GM18861 (cell line): ENCODE data around the gene MOXD1.
A peak's percentile ranks its signal among the peaks of the same experiment; 100 is the strongest.
"Not testable (repeated sequence)": the region's sequence is repeated elsewhere in the genome, so short reads cannot be mapped to it uniquely, and the experiment has no call there.

Experiments
- ATAC-seq: cut with Tn5 transposase; IDR thresholded peaks from one replicate; pipeline ENCODE4 v1.9.1; 2021; ENCODE audit not compliant: unreplicated experiment

The MOXD1 gene

GRCh38 chr6:132285004-132285780 is 116.1 kb downstream of the MOXD1 start:
- ATAC-seq, result no peak

- no peak for ATAC-seq
Observed at GRCh38 chr6:132282696-132283095, 118.6 kb downstream of the MOXD1 start.

- no peak for ATAC-seq
Observed at GRCh38 chr6:132280436-132280835, 120.8 kb downstream of the MOXD1 start.

GRCh38 chr6:132279592-132280139 is 121.6 kb downstream of the MOXD1 start:
- peak; percentile 93 for ATAC-seq

- no peak for ATAC-seq
Observed at GRCh38 chr6:132275066-132275970, 126.0 kb downstream of the MOXD1 start.

GRCh38 chr6:132272776-132273175 is 128.5 kb downstream of the MOXD1 start:
- ATAC-seq, result no peak

- peak; percentile 41 for ATAC-seq
Observed at GRCh38 chr6:132270726-132271402, 130.4 kb downstream of the MOXD1 start.

- not testable (repeated sequence) for ATAC-seq
Observed at GRCh38 chr6:132268666-132269065, 132.6 kb downstream of the MOXD1 start.

GRCh38 chr6:132268209-132268608 is 133.1 kb downstream of the MOXD1 start:
- ATAC-seq, result no peak

- no peak for ATAC-seq
Observed at GRCh38 chr6:132265451-132266097, 135.7 kb downstream of the MOXD1 start.

- no peak for ATAC-seq
Observed at GRCh38 chr6:132264021-132264500, 137.2 kb downstream of the MOXD1 start.

- no peak for ATAC-seq
Observed at GRCh38 chr6:132261354-132261753, 139.9 kb downstream of the MOXD1 start.

- ATAC-seq, result no peak
Observed at GRCh38 chr6:132259070-132259469, 142.2 kb downstream of the MOXD1 start.

GRCh38 chr6:132257561-132257960 is 143.7 kb downstream of the MOXD1 start:
- no peak for ATAC-seq

- no peak for ATAC-seq
Observed at GRCh38 chr6:132256457-132256856, 144.8 kb downstream of the MOXD1 start.

GRCh38 chr6:132253906-132254305 is 147.4 kb downstream of the MOXD1 start:
- no peak for ATAC-seq

- ATAC-seq, result no peak
Observed at GRCh38 chr6:132253211-132253610, 148.1 kb downstream of the MOXD1 start.

- no peak for ATAC-seq
Observed at GRCh38 chr6:132252113-132252512, 149.2 kb downstream of the MOXD1 start.

GRCh38 chr6:132251711-132252110 is 149.6 kb downstream of the MOXD1 start:
- no peak for ATAC-seq

GRCh38 chr6:132247381-132248159 is 153.7 kb downstream of the MOXD1 start:
- no peak for ATAC-seq
